ENCODE measurements around the gene CHST8.

Gene CHST8

DNA sequence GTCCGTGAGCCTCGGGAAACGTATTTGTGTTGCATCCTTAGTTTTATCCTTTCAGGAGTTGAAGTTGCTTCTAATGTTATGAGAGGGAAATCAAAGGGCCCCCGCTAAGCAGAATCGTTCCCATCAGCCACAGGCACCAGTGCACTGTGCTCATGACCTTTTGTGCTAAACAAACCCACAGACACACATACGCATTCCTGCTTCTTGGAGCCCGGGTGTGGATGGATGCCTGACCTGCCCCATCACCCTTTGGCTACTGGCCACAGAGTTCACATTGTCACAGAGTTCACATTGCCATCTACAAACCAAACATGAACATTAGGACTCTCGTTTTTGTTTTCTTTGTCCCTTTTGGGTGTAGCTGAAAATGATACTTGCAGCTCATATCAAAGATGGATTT lies 47.2 kb downstream of the CHST8 start:
- Histone ChIP-seq H2AFZ (ENCODE audit: insufficient read depth, low read length, poor library complexity) (no peak overlapping the region), H3K4me2 (ENCODE audit: low read length) (no peak overlapping the region), H3K4ac (ENCODE audit: low read depth, low read length) (no peak overlapping the region), H2BK5ac (ENCODE audit: low read depth, low read length, poor library complexity) (no peak overlapping the region), H3K9me3 (ENCODE audit: insufficient read depth, low read depth, low read length) (no peaks in the 10 kb centered on the region), H2BK12ac (ENCODE audit: low read length) (no peak overlapping the region), H4K12ac (ENCODE audit: low read depth, low read length) (no peak overlapping the region), H3K27ac (ENCODE audit: low read depth, low read length) (no peak overlapping the region), H3K36me3 (ENCODE audit: control insufficient read depth in 1 of 2, insufficient read depth in 2 of 2, low read length in 2 of 2) (no peaks in the 10 kb centered on the region), H3K27me3 (ENCODE audit: insufficient read depth, low read length) (no peaks in the 10 kb centered on the region), H3K14ac (ENCODE audit: low read length) (no peak overlapping the region), H3K9ac (ENCODE audit: low read length) (no peak overlapping the region), H4K91ac (ENCODE audit: low read depth, low read length) (no peak overlapping the region), H3K4me3 (ENCODE audit: low read depth, low read length) (no peak overlapping the region), H3K18ac (ENCODE audit: low read length) (no peak overlapping the region), H4K8ac (ENCODE audit: low read depth, low read length) (no peak overlapping the region), H3K4me1 (ENCODE audit: control insufficient read depth in 1 of 2, insufficient read depth in 2 of 2, low read length in 2 of 2) (no peaks in the 10 kb centered on the region), H2BK120ac (ENCODE audit: insufficient read depth, low read length, poor library complexity) (no peak overlapping the region), H3K79me1 (ENCODE audit: low read length) (no peaks in the 10 kb centered on the region), H3K79me2 (ENCODE audit: control insufficient read depth, insufficient read depth, low read length, poor library complexity) (no peaks in the 10 kb centered on the region), H3K23ac (ENCODE audit: low read length) (no peak overlapping the region), H2AK5ac (ENCODE audit: low read length) (no peak overlapping the region)
- WGBS (ENCODE audit: extremely low coverage, insufficient coverage, insufficient read length): no CpG with 5 or more reads among the region's 8 CpGs
- DNase-seq: no peak

DNA sequence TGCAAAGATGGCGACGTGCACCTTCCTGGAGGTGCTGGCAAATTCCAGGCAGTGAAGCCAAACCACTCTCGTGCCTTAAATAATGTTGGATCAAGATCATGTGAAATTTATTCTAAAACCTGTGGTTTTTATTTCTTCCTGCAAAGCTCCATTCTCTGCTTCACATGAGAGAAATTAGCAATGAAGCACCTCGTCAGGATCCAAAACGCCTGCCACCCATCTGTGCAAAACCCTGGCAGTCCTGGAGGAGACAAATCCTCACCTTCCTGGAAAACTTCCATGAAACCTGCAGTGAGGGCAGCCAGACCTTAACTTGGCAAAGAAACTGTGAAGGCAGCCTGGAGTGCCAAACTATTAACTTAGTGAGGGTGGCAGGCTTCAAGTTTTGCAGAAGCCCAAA lies 47.6 kb downstream of the CHST8 start:
- H3K4me1 ChIP-seq (ENCODE audit: control insufficient read depth in 1 of 2, insufficient read depth in 2 of 2, low read length in 2 of 2): no peaks in the 10 kb centered on the region
- H3K9ac ChIP-seq (ENCODE audit: low read length): no peak overlapping the region
- no peak overlapping the region for H3K4me2 ChIP-seq (ENCODE audit: low read length)
- H3K14ac ChIP-seq (ENCODE audit: low read length): no peak overlapping the region
- H4K91ac ChIP-seq (ENCODE audit: low read depth, low read length): no peak overlapping the region
- H4K8ac ChIP-seq (ENCODE audit: low read depth, low read length): no peak overlapping the region
- H3K27ac ChIP-seq (ENCODE audit: low read depth, low read length): no peak overlapping the region
- no peak overlapping the region for H2BK120ac ChIP-seq (ENCODE audit: insufficient read depth, low read length, poor library complexity)
- H3K4ac ChIP-seq (ENCODE audit: low read depth, low read length): no peak overlapping the region
- H2AFZ ChIP-seq (ENCODE audit: insufficient read depth, low read length, poor library complexity): no peak overlapping the region
- no peaks in the 10 kb centered on the region for H3K27me3 ChIP-seq (ENCODE audit: insufficient read depth, low read length)
- H4K12ac ChIP-seq (ENCODE audit: low read depth, low read length): no peak overlapping the region
- no peak overlapping the region for H3K18ac ChIP-seq (ENCODE audit: low read length)
- no peak overlapping the region for H3K23ac ChIP-seq (ENCODE audit: low read length)
- no peak overlapping the region for H2BK12ac ChIP-seq (ENCODE audit: low read length)
- H3K9me3 ChIP-seq (ENCODE audit: insufficient read depth, low read depth, low read length): no peaks in the 10 kb centered on the region
- no peaks in the 10 kb centered on the region for H3K79me1 ChIP-seq (ENCODE audit: low read length)
- H3K79me2 ChIP-seq (ENCODE audit: control insufficient read depth, insufficient read depth, low read length, poor library complexity): no peaks in the 10 kb centered on the region
- DNase-seq: no peak
- no CpG with 5 or more reads among the region's 5 CpGs for WGBS (ENCODE audit: extremely low coverage, insufficient coverage, insufficient read length)
- H2BK5ac ChIP-seq (ENCODE audit: low read depth, low read length, poor library complexity): no peak overlapping the region
- H2AK5ac ChIP-seq (ENCODE audit: low read length): no peak overlapping the region
- no peaks in the 10 kb centered on the region for H3K36me3 ChIP-seq (ENCODE audit: control insufficient read depth in 1 of 2, insufficient read depth in 2 of 2, low read length in 2 of 2)
- H3K4me3 ChIP-seq (ENCODE audit: low read depth, low read length): no peak overlapping the region

DNA sequence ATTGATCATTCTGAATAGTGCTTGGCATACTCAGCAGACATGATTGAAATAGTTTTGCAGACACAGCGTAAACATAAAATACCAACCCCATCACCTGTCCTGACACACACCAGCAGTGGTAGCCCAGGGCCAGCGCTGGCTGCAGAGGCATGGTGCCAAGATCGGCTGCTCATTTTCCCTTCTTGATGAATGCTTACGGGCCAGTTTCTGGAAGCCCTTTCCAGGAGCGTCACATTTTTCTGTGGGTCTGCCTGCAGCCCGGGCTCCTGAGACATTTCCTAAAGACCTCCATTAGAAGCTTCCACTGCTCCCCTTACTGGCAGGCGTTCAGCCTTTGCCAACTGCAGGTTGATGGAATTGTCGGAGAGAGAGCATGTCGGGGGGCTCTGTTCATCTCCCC lies 48.6 kb downstream of the CHST8 start:
- Histone ChIP-seq H3K79me2 (ENCODE audit: control insufficient read depth, insufficient read depth, low read length, poor library complexity) (no peaks in the 10 kb centered on the region), H3K4me1 (ENCODE audit: control insufficient read depth in 1 of 2, insufficient read depth in 2 of 2, low read length in 2 of 2) (no peaks in the 10 kb centered on the region), H3K14ac (ENCODE audit: low read length) (no peak overlapping the region), H3K4me2 (ENCODE audit: low read length) (no peak overlapping the region), H3K27me3 (ENCODE audit: insufficient read depth, low read length) (no peaks in the 10 kb centered on the region), H3K9me3 (ENCODE audit: insufficient read depth, low read depth, low read length) (no peaks in the 10 kb centered on the region), H3K9ac (ENCODE audit: low read length) (no peak overlapping the region), H2AK5ac (ENCODE audit: low read length) (no peak overlapping the region), H3K4me3 (ENCODE audit: low read depth, low read length) (no peak overlapping the region), H2AFZ (ENCODE audit: insufficient read depth, low read length, poor library complexity) (no peak overlapping the region), H4K12ac (ENCODE audit: low read depth, low read length) (no peak overlapping the region), H3K36me3 (ENCODE audit: control insufficient read depth in 1 of 2, insufficient read depth in 2 of 2, low read length in 2 of 2) (no peaks in the 10 kb centered on the region), H3K4ac (ENCODE audit: low read depth, low read length) (no peak overlapping the region), H4K8ac (ENCODE audit: low read depth, low read length) (no peak overlapping the region), H4K91ac (ENCODE audit: low read depth, low read length) (no peak overlapping the region), H2BK12ac (ENCODE audit: low read length) (no peak overlapping the region), H3K27ac (ENCODE audit: low read depth, low read length) (no peak overlapping the region), H3K18ac (ENCODE audit: low read length) (no peak overlapping the region), H2BK120ac (ENCODE audit: insufficient read depth, low read length, poor library complexity) (no peak overlapping the region), H2BK5ac (ENCODE audit: low read depth, low read length, poor library complexity) (no peak overlapping the region), H3K23ac (ENCODE audit: low read length) (no peak overlapping the region), H3K79me1 (ENCODE audit: low read length) (no peaks in the 10 kb centered on the region)
- no CpG with 5 or more reads among the region's 9 CpGs for WGBS (ENCODE audit: extremely low coverage, insufficient coverage, insufficient read length)
- DNase-seq: no peak

DNA sequence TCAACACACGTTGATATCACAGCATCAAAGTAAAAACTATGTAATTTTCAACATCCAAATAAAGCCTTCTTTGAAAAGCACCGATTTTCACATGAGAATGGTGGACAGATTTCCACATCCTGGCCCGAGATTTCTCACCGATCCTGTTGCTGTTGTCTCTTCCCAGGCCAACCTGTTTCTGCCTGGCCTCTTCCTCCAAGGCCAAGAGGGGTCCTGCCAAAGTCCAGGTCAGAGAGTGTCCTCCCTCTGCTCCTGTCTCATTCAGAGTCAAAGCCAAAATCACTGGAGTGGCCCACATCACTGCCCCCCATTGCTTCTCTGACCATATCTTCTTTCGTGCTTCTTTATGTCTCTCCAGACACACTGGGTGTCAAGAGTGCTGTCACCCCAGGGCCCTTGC lies 49.5 kb downstream of the CHST8 start:
- Histone ChIP-seq H4K12ac (ENCODE audit: low read depth, low read length) (no peak overlapping the region), H3K23ac (ENCODE audit: low read length) (no peak overlapping the region), H4K8ac (ENCODE audit: low read depth, low read length) (no peak overlapping the region), H3K27ac (ENCODE audit: low read depth, low read length) (no peak overlapping the region), H3K79me1 (ENCODE audit: low read length) (no peaks in the 10 kb centered on the region), H2AK5ac (ENCODE audit: low read length) (no peak overlapping the region), H3K27me3 (ENCODE audit: insufficient read depth, low read length) (no peaks in the 10 kb centered on the region), H3K9me3 (ENCODE audit: insufficient read depth, low read depth, low read length) (no peaks in the 10 kb centered on the region), H3K4me3 (ENCODE audit: low read depth, low read length) (no peak overlapping the region), H3K4ac (ENCODE audit: low read depth, low read length) (no peak overlapping the region), H2BK12ac (ENCODE audit: low read length) (no peak overlapping the region), H3K14ac (ENCODE audit: low read length) (no peak overlapping the region), H2BK120ac (ENCODE audit: insufficient read depth, low read length, poor library complexity) (no peak overlapping the region), H3K9ac (ENCODE audit: low read length) (no peak overlapping the region), H3K18ac (ENCODE audit: low read length) (no peak overlapping the region), H3K4me1 (ENCODE audit: control insufficient read depth in 1 of 2, insufficient read depth in 2 of 2, low read length in 2 of 2) (no peaks in the 10 kb centered on the region), H2AFZ (ENCODE audit: insufficient read depth, low read length, poor library complexity) (no peak overlapping the region), H4K91ac (ENCODE audit: low read depth, low read length) (no peak overlapping the region), H2BK5ac (ENCODE audit: low read depth, low read length, poor library complexity) (no peak overlapping the region), H3K36me3 (ENCODE audit: control insufficient read depth in 1 of 2, insufficient read depth in 2 of 2, low read length in 2 of 2) (no peaks in the 10 kb centered on the region), H3K4me2 (ENCODE audit: low read length) (no peak overlapping the region), H3K79me2 (ENCODE audit: control insufficient read depth, insufficient read depth, low read length, poor library complexity) (no peaks in the 10 kb centered on the region)
- DNase-seq: no peak
- no CpG with 5 or more reads among the region's 5 CpGs for WGBS (ENCODE audit: extremely low coverage, insufficient coverage, insufficient read length)

Measured in trophoblast cell (in vitro differentiated cells and primary cell).